PFSK-1 (cell line): ENCODE measurements around the gene EIF6.

Experiments
- FOXP2 ChIP-seq: optimal IDR thresholded peaks from 2 replicates; pipeline ENCODE3; 2011; ENCODE audit warnings: borderline replicate concordance, control low read depth, inconsistent platforms; ENCODE audit not compliant: insufficient read depth; ENCODE audit errors: extremely low read length, extremely low read depth
- POLR2AphosphoS5 ChIP-seq: IDR thresholded peaks from 2 replicates; pipeline ENCODE4 v1.6.1; 2012; ENCODE audit warnings: low read depth, mild to moderate bottlenecking, control low read depth, low read length, moderate library complexity
- SIN3A ChIP-seq: IDR thresholded peaks from 2 replicates; pipeline ENCODE4 v1.6.1; 2012; ENCODE audit warnings: mild to moderate bottlenecking, low read length, moderate library complexity, borderline replicate concordance; ENCODE audit not compliant: insufficient read depth
- TAF1 ChIP-seq: IDR thresholded peaks from 2 replicates; pipeline ENCODE4 v1.6.1; 2012; ENCODE audit warnings: low read length, control low read depth, borderline replicate concordance; ENCODE audit not compliant: insufficient read depth
- TF ChIP-seq, protein P1 (sequence below), 2 experiments: IDR thresholded peaks; 2 replicates each; pipeline versions ENCODE4 v1.6.1 to v1.8.0; 2011 to 2012; ENCODE audit warnings: low read depth in 2 of 2, low read length in 2 of 2, control low read depth in 1 of 2, inconsistent platforms in 1 of 2, mild to moderate bottlenecking in 1 of 2, moderate library complexity in 1 of 2; ENCODE audit not compliant: insufficient read depth in 1 of 2

DNA sequence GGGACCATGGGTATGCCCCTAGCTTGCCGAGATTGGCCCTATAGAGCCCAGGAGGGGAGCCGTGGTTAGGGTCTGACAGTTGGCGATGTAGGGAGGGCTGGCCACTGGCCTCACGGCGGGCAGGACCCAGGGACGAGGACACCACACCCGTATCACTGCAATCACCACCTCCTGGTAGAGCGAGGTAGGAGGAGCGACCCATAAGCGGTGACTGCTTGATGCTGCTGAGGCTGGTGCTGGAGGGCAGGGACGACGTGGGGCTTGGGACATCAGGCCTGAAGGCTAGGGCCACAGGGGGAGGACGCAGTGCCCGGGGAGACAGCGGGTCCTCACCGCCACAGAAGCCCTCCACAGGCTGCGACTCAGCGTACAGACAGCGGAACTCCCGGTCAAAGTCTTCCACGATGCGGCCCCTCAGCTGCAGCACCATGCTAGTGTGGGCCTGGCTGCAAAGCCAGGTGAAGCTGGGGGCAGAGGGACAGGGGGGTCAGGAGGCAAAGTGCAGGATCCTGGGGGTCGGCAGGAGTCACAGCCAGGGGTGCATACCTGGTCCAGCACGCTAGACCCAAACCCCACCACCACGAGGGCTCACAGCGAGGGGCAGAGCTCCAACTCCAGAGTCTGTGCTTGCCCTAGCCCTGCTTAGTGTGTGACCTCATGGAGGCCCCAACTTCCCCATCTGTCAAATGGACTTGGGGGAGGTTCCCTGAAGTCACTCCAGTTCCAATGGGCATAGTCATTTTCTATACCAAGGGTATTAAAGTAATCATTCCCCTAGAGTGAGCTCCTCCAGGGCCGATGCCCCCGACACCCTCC lies 3.1 kb upstream of the EIF6 start:
- no peak for TF ChIP-seq POLR2AphosphoS5
- no peak for TF ChIP-seq TAF1
- TF ChIP-seq, protein P1, sequence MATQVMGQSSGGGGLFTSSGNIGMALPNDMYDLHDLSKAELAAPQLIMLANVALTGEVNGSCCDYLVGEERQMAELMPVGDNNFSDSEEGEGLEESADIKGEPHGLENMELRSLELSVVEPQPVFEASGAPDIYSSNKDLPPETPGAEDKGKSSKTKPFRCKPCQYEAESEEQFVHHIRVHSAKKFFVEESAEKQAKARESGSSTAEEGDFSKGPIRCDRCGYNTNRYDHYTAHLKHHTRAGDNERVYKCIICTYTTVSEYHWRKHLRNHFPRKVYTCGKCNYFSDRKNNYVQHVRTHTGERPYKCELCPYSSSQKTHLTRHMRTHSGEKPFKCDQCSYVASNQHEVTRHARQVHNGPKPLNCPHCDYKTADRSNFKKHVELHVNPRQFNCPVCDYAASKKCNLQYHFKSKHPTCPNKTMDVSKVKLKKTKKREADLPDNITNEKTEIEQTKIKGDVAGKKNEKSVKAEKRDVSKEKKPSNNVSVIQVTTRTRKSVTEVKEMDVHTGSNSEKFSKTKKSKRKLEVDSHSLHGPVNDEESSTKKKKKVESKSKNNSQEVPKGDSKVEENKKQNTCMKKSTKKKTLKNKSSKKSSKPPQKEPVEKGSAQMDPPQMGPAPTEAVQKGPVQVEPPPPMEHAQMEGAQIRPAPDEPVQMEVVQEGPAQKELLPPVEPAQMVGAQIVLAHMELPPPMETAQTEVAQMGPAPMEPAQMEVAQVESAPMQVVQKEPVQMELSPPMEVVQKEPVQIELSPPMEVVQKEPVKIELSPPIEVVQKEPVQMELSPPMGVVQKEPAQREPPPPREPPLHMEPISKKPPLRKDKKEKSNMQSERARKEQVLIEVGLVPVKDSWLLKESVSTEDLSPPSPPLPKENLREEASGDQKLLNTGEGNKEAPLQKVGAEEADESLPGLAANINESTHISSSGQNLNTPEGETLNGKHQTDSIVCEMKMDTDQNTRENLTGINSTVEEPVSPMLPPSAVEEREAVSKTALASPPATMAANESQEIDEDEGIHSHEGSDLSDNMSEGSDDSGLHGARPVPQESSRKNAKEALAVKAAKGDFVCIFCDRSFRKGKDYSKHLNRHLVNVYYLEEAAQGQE (IDR thresholded peaks at IDR 0.05; ENCODE audit: insufficient read depth in 1 of 2, low read depth in 2 of 2, low read length in 2 of 2) = no peak
- no peak for TF ChIP-seq SIN3A
- TF ChIP-seq FOXP2 = no peak
